ENCODE data around the gene PIP4K2B.

PIP4K2B gene

GRCh38 chr17:38740806-38741205 lies 58.5 kb downstream of the PIP4K2B start:
- Histone ChIP-seq H3K36me3 (peaks cover 46% of the 10 kb centered on the region), H3K27ac (no peak overlapping the region)

GRCh38 chr17:38740044-38740443 lies 59.3 kb downstream of the PIP4K2B start:
- Histone ChIP-seq H3K36me3 (peaks cover 52% of the 10 kb centered on the region), H3K27me3 (ENCODE audit: insufficient read depth, low read depth, severe bottlenecking) (no peaks in the 10 kb centered on the region), H3K4me3 (ENCODE audit: low read depth, low read length) (no peak overlapping the region), H3K9me3 (ENCODE audit: severe bottlenecking) (no peaks in the 10 kb centered on the region), H3K27ac (no peak overlapping the region)
- no peak for TF ChIP-seq CTCF (IDR thresholded peaks at IDR 0.05; ENCODE audit: low read depth, low read length)
- no peak for DNase-seq

More at GRCh38 chr17:38740806-38741205, 58.5 kb downstream of the PIP4K2B start:
- Histone ChIP-seq H3K27me3 (ENCODE audit: insufficient read depth, low read depth, severe bottlenecking) (no peaks in the 10 kb centered on the region), H3K4me3 (ENCODE audit: low read depth, low read length) (no peak overlapping the region), H3K9me3 (ENCODE audit: severe bottlenecking) (no peaks in the 10 kb centered on the region)
- DNase-seq: no peak
- TF ChIP-seq CTCF (IDR thresholded peaks at IDR 0.05; ENCODE audit: low read depth, low read length): no peak

DNA sequence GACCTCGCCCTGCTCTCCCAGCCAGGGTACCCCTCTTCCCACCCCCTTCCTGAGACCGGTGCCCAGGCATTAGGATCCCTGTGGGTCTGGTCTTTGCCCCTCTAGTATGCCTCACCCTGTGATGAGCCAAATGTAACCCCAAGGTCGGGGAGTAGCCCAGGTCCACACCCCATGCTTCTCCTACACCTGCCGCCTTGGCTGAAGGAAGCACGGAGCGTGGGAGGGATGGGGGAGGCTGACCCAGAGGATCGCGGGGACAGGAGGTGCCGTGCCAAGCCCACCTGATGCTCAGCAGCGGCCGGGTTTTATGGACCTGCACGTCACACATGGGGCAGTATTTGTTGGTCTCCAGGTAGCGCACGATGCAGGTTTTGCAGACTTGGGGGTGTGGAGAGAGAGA lies 60.1 kb downstream of the PIP4K2B start:
- Histone ChIP-seq H3K27ac (no peak overlapping the region), H3K9me3 (ENCODE audit: severe bottlenecking) (no peaks in the 10 kb centered on the region), H3K36me3 (peaks cover 59% of the 10 kb centered on the region), H3K4me3 (ENCODE audit: low read depth, low read length) (no peak overlapping the region), H3K27me3 (ENCODE audit: insufficient read depth, low read depth, severe bottlenecking) (no peaks in the 10 kb centered on the region)
- no peak for DNase-seq
- TF ChIP-seq CTCF (IDR thresholded peaks at IDR 0.05; ENCODE audit: low read depth, low read length): no peak

DNA sequence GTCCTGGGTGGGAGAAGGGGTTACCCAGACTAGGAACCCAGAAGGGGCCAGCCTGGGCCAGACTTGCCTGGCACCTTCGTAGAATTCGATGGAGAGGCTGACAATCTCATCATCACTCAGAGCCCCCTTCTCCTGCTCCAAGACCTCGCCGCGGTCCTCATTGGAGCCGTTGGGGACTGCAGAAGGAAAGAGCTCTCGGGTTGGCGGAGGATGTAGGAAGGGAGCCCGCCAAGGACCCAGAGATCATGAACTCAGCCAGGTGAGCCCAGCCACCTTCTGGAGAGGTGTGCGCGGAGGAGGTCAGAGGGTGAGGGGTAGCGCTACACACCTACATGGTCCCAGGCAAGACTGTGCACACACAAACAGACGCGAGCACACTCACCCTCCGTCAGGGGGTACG lies 60.7 kb downstream of the PIP4K2B start:
- Histone ChIP-seq H3K27me3 (ENCODE audit: insufficient read depth, low read depth, severe bottlenecking) (no peaks in the 10 kb centered on the region), H3K27ac (no peak overlapping the region), H3K9me3 (ENCODE audit: severe bottlenecking) (no peaks in the 10 kb centered on the region), H3K36me3 (peaks cover 61% of the 10 kb centered on the region), H3K4me3 (ENCODE audit: low read depth, low read length) (no peak overlapping the region)
- DNase-seq: no peak
- TF ChIP-seq CTCF (IDR thresholded peaks at IDR 0.05; ENCODE audit: low read depth, low read length): no peak

- no peaks in the 10 kb centered on the region for H3K9me3 ChIP-seq (ENCODE audit: severe bottlenecking)
- peaks cover 63% of the 10 kb centered on the region for H3K36me3 ChIP-seq
- no peak overlapping the region for H3K27ac ChIP-seq
- H3K27me3 ChIP-seq (ENCODE audit: insufficient read depth, low read depth, severe bottlenecking): no peaks in the 10 kb centered on the region
- no peak overlapping the region for H3K4me3 ChIP-seq (ENCODE audit: low read depth, low read length)
- no peak for DNase-seq
- TF ChIP-seq CTCF (IDR thresholded peaks at IDR 0.05; ENCODE audit: low read depth, low read length): no peak
Observed at GRCh38 chr17:38738007-38738662, 61.2 kb downstream of the PIP4K2B start.

All from WERI-Rb-1 (cell line).